Measurements from ENCODE around the gene PAM.

DNA sequence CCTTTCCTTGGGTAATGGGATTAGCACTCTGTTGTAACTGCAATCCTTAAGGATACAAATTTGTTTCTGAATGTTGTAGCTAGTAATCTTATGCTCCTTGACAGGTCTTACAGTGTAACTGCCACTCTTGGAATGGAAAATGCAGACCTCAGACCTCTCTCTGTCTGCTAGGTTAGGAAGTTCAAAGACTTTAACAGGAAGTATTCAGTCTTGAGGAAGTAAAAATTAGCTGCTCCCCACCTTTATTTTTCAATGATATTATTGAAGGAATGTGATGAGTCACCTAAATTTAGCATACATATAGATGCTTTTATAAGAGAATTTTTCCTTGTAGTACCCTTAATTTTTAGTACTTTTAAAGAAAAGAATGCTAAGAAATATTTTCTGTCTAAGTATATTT, 71.5 kb downstream of the PAM start:
- TF ChIP-seq, protein P1, sequence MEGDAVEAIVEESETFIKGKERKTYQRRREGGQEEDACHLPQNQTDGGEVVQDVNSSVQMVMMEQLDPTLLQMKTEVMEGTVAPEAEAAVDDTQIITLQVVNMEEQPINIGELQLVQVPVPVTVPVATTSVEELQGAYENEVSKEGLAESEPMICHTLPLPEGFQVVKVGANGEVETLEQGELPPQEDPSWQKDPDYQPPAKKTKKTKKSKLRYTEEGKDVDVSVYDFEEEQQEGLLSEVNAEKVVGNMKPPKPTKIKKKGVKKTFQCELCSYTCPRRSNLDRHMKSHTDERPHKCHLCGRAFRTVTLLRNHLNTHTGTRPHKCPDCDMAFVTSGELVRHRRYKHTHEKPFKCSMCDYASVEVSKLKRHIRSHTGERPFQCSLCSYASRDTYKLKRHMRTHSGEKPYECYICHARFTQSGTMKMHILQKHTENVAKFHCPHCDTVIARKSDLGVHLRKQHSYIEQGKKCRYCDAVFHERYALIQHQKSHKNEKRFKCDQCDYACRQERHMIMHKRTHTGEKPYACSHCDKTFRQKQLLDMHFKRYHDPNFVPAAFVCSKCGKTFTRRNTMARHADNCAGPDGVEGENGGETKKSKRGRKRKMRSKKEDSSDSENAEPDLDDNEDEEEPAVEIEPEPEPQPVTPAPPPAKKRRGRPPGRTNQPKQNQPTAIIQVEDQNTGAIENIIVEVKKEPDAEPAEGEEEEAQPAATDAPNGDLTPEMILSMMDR (IDR thresholded peaks at IDR 0.05): no peak
- TF ChIP-seq POLR2A (IDR thresholded peaks at IDR 0.05) (no peak), EP300 (IDR thresholded peaks at IDR 0.05) (no peak)
